GM12891 (cell line): Measurements from ENCODE around the gene DLG4.
"Not testable (repeated sequence)": the region's sequence is repeated elsewhere in the genome, so short reads cannot be mapped to it uniquely, and the experiment has no call there.

Experiments used
- DNase-seq: peaks from one replicate; pipeline ENCODE4 v3.0.0; 2011; ENCODE audit warnings: low spot score; ENCODE audit not compliant: insufficient read length
- FAIRE-seq: peaks from 2 replicates; lab custom pipeline; 2011; peaks lifted over from hg19 to GRCh38; lab: Jason Lieb, UNC
- PAX5 ChIP-seq: IDR thresholded peaks from 2 replicates; pipeline ENCODE4 v1.6.1; 2011; ENCODE audit warnings: low read length, moderate library complexity, mild to moderate bottlenecking; ENCODE audit not compliant: insufficient read depth, severe bottlenecking
- POLR2A ChIP-seq: IDR thresholded peaks from 2 replicates; pipeline ENCODE4 v1.6.1; 2011; ENCODE audit warnings: low read depth, low read length, control low read depth
- POLR2AphosphoS5 ChIP-seq: IDR thresholded peaks from 2 replicates; pipeline ENCODE4 v1.6.1; 2011; ENCODE audit warnings: low read depth, low read length, control low read depth
- POU2F2 ChIP-seq: IDR thresholded peaks from 2 replicates; pipeline ENCODE4 v1.6.1; 2011; ENCODE audit warnings: low read depth, mild to moderate bottlenecking, control low read depth, low read length, moderate library complexity
- SPI1 ChIP-seq: IDR thresholded peaks from 2 replicates; pipeline ENCODE4 v1.6.1; 2011; ENCODE audit warnings: low read depth, low read length, control low read depth
- TAF1 ChIP-seq: IDR thresholded peaks from 2 replicates; pipeline ENCODE4 v1.6.1; 2011; ENCODE audit warnings: low read depth, low read length, control low read depth

DLG4 gene

GRCh38 chr17:7191571-7192270 lies 27.9 kb downstream of the DLG4 start:
- no peak for FAIRE-seq
- TF ChIP-seq POLR2A (no peak), POLR2AphosphoS5 (no peak), SPI1 (no peak), POU2F2 (no peak), TAF1 (no peak), PAX5 (no peak)

GRCh38 chr17:7191069-7191468 lies 28.6 kb downstream of the DLG4 start:
- no peak for DNase-seq
- no peak for TF ChIP-seq POU2F2
- no peak for TF ChIP-seq SPI1
- no peak for FAIRE-seq

More at GRCh38 chr17:7191571-7192270, 27.9 kb downstream of the DLG4 start:
- DNase-seq: peak; percentile 68

GRCh38 chr17:7190276-7190917 lies 29.2 kb downstream of the DLG4 start:
- DNase-seq: no peak
- no peak for FAIRE-seq
- TF ChIP-seq POU2F2 (no peak), POLR2A (no peak)

- FAIRE-seq (no peak), DNase-seq (no peak)
- TF ChIP-seq TAF1: no peak
- no peak for TF ChIP-seq SPI1
- TF ChIP-seq POLR2AphosphoS5: no peak
- no peak for TF ChIP-seq POLR2A
- no peak for TF ChIP-seq POU2F2
- TF ChIP-seq PAX5: no peak
Observed at GRCh38 chr17:7186241-7186640, 33.4 kb downstream of the DLG4 start.

DNA sequence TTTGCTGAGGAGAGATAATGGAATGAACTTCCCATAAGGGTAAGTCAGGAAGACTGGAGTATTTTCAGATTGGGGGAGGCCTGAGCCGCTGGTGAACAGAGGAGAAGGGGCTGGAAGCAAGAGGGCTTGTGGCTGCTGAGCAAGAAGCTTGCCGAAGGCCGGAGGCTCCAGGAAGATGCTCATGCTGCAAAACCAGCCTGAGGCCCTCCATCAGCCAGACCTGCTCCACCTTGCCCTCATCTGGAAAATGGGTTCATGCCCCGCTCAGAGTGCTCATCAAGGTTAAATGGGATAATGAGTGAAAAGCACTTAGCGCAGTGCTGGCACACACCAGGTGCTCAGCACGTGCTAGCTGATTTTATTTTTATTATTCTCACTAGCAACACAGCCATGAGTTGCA lies 35.0 kb downstream of the DLG4 start:
- TF ChIP-seq SPI1: no peak
- no peak for TF ChIP-seq TAF1
- no peak for TF ChIP-seq POLR2AphosphoS5
- no peak for TF ChIP-seq POLR2A
- TF ChIP-seq PAX5: no peak
- TF ChIP-seq POU2F2: no peak
- DNase-seq (no peak), FAIRE-seq (no peak)

- FAIRE-seq: no peak
- TF ChIP-seq SPI1: no peak
- TF ChIP-seq POLR2AphosphoS5: no peak
- TF ChIP-seq POLR2A: no peak
- TF ChIP-seq POU2F2: no peak
- no peak for TF ChIP-seq TAF1
- DNase-seq: no peak
Observed at GRCh38 chr17:7184091-7184488, 35.5 kb downstream of the DLG4 start.

DNA sequence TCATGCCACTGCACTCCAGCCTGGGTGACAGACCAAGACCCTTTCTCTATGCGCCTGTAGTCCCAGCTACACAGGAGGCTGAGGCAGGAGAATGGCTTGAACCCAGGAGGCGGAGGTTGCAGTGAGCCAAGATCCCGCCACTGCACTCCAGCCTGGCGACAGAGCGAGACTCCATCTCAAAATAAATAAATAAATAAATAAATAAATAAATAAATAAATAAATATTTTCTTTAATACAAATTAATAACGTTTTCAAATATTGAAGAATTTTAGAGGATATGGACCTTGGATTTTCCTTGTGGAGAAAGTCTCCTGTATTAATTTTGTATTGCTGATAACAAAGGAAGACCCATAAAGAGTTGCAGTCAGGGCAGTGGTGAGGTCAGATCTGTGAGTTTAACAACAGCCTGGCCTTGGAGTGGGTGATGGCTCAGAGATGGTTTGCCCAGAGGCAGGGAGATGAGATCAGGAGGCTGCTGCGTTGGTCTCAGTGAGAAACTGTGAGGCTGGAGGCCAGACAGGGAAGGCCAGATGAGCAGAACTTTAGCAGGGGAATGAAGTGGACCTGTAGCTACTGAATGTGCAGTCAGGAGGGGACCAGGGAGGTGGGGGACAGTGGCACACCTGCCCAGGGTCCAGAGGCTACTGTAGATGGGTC lies 36.1 kb downstream of the DLG4 start:
- TF ChIP-seq SPI1: no peak
- no peak for TF ChIP-seq POU2F2
- FAIRE-seq: no peak
- DNase-seq: no peak

GRCh38 chr17:7182101-7182500 lies 37.5 kb downstream of the DLG4 start:
- not testable (repeated sequence) for DNase-seq, FAIRE-seq

DNA sequence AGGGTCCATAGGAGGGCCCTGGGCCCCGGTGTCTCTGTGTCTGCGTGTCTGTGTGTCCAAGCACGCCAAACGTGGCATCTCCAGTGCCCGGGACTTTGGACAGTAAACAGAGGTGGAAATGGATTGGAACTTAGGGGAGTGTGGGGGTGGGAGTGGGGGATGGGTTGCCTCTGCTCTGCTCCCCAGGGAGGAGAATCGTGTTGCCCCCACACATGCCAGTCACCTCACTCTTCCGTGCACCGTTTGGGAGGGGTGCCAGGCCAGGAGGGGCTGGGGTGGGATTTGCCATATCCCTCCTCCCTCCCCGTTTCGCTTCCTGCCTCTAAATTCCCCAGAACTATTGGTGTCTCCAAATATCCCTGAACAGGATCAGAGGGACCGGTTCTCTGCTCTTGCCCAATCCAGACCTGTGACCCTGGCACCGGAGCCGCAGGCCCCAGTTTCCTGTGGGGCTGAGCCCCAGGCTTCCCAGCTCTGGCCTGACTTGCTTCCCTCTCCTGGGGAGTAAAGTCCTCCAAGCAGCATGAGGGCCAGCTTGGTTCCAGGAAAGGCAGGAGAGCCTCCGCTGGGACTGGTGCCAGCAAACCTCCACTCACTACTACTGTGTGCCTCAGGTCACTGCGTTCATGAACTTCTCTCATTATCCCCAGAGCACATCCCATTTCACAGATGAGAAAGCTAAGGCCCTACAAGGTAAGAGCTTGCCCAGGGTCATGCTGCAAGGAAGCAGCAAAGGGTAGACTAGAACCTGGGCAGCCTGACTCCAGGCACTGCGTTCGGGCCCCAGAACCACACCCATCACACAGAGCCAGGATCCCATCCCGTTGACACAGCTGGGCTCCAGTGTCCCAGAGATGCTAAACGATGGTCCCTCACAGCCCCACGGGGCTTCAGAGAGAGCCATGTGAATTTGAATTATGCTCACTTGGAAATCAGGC lies 40.0 kb downstream of the DLG4 start, which contains the start of gene ASGR1:
Gene ASGR1, minus strand, starts transcription at position 54 of the 938 bp plus-strand sequence. CDS start 807 bp downstream, outside the sequence.
- no peak for FAIRE-seq
- TF ChIP-seq TAF1: no peak
- TF ChIP-seq POLR2A: no peak
- TF ChIP-seq SPI1: no peak
- no peak for TF ChIP-seq PAX5
- no peak for TF ChIP-seq POU2F2
- no peak for TF ChIP-seq POLR2AphosphoS5

DNA sequence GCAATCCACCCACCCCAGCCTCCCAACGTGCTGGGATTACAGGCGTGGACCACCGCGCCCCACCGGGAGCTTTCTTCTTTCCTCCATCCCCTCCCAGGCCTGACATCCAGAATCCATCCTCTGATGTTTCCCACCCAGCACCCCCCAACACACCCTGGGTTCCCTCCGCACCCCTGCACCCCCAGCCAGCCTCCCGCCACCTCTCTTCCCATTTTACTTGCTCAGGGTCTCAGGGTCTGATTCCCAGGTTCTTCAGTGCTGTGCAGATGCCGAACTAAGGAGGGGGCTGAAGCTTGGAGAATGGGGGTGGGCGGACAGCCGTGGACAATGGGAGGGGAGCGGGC lies 40.7 kb downstream of the DLG4 start:
- no peak for TF ChIP-seq POU2F2
- no peak for TF ChIP-seq SPI1
- DNase-seq (no peak), FAIRE-seq (no peak)

More for the DNA sequence above, 40.0 kb downstream of the DLG4 start, which contains the start of gene ASGR1:
- no peak for DNase-seq
